Measurements from ENCODE around the gene SLAIN1.

GRCh38 chr13:77779552-77780272 lies 82.2 kb downstream of the SLAIN1 start:
- TF ChIP-seq CTCF (IDR thresholded peaks at IDR 0.05): peak; percentile 42 to 65 (median 55)
- no peak for TF ChIP-seq POLR2A (IDR thresholded peaks at IDR 0.05)
- TF ChIP-seq POLR2AphosphoS5 (IDR thresholded peaks at IDR 0.05): no peak

Data from transverse colon (tissue), 4 donors.